SU-DHL-6 (cell line): Measurements from ENCODE around the gene FLRT2.

Experiments
- H2AFZ ChIP-seq: fragments of 200-600 bp; sonication (generic); 2 replicates; pipeline ENCODE4 v1.6.1; 2014; ENCODE audit warnings: low read depth, mild to moderate bottlenecking, moderate library complexity, mixed read lengths, antibody characterized with exemption, low read length; ENCODE audit not compliant: severe bottlenecking
- H3F3A ChIP-seq: fragments of 200-600 bp; shearing (Covaris generic); 2 replicates; pipeline ENCODE4 v1.6.0; 2016; ENCODE audit warnings: antibody characterized with exemption, mild to moderate bottlenecking; ENCODE audit not compliant: insufficient read depth
- H3K27ac ChIP-seq: fragments of 200-600 bp; sonication (generic); 2 replicates; pipeline ENCODE4 v1.5.1; 2016; ENCODE audit warnings: low read depth, mild to moderate bottlenecking, low read length, moderate library complexity, mixed read lengths
- H3K27me3 ChIP-seq: fragments of 200-600 bp; sonication (generic), shearing (Covaris generic); 2 replicates; pipeline ENCODE4 v1.6.0; 2014; ENCODE audit warnings: mild to moderate bottlenecking, low read length
- H3K36me3 ChIP-seq: fragments of 200-600 bp; sonication (generic); 2 replicates; pipeline ENCODE4 v1.6.1; 2014; ENCODE audit warnings: mild to moderate bottlenecking, low read length, mixed read lengths
- H3K4me2 ChIP-seq: fragments of 300-600, 200-600 bp; shearing (Covaris generic), sonication (generic); 2 replicates; pipeline ENCODE4 v1.6.0; 2014; ENCODE audit warnings: low read length, low read depth, mild to moderate bottlenecking; ENCODE audit not compliant: poor library complexity, severe bottlenecking
- H3K4me3 ChIP-seq: fragments of 200-600 bp; sonication (generic); 2 replicates; pipeline ENCODE4 v1.5.1; 2014; ENCODE audit warnings: antibody characterized with exemption, low read length, mild to moderate bottlenecking, mixed read lengths; ENCODE audit not compliant: insufficient read depth, poor library complexity, severe bottlenecking
- H3K79me2 ChIP-seq: fragments of 200-600 bp; sonication (generic); 2 replicates; pipeline ENCODE4 v1.6.1; 2014; ENCODE audit warnings: mild to moderate bottlenecking, low read length, moderate library complexity; ENCODE audit not compliant: insufficient read depth
- H3K9ac ChIP-seq: fragments of 200-600 bp; sonication (generic); 2 replicates; pipeline ENCODE4 v1.7.0; 2014; ENCODE audit warnings: mild to moderate bottlenecking, low read length
- H3K9me2 ChIP-seq: fragments of 200-600 bp; sonication (generic); replicated peaks from 2 replicates; pipeline ENCODE4 v1.6.1; 2014; ENCODE audit warnings: low read length; ENCODE audit not compliant: insufficient read depth
- H3K9me3 ChIP-seq: fragments of 200-600 bp; sonication (generic); 2 replicates; pipeline ENCODE4 v1.6.1; 2014; ENCODE audit warnings: low read length, mixed read lengths; ENCODE audit not compliant: insufficient read depth
- H4K20me1 ChIP-seq: fragments of 200-600 bp; sonication (generic); 2 replicates; pipeline ENCODE4 v1.6.1; 2014; ENCODE audit warnings: low read depth, mild to moderate bottlenecking, antibody characterized with exemption, low read length, moderate library complexity, mixed read lengths
- EZH2phosphoT487 ChIP-seq: fragments of 200-600 bp; sonication (generic), shearing (Covaris generic); conservative IDR thresholded peaks from 2 replicates; pipeline ENCODE4 v1.6.1; 2018; ENCODE audit warnings: mild to moderate bottlenecking, antibody characterized with exemption, low read length, moderate library complexity, mixed read lengths
- TF ChIP-seq, protein P1 (sequence below): fragments of 200-600 bp; sonication (generic); IDR thresholded peaks from one replicate; pipeline ENCODE4 v1.5.1; 2017; ENCODE audit warnings: antibody characterized with exemption, mild to moderate bottlenecking, low read length, moderate library complexity; ENCODE audit not compliant: insufficient read depth, poor library complexity, severe bottlenecking

The FLRT2 gene

DNA sequence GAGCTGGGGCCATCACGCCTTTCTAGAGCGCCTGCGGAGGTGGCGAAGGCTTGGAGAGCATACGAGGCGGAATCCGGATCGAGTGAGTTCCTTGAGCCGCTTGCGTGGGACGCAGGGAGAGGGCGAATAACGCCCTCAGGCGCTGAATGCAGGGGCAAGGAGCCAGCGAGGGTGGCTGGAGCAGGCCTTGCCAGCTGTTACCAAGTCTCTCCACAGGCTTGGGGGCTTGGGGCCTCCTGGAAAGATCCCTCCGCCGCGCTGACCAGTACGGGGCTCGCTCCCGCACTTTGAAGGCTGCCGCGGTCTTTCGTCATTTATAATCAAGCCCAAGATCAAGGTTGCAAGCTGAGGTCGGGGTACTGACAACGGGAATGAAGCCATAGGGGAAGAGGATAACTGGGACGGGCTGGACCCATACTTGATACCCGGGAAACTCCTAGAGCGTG, 1.2 kb downstream of the FLRT2 start:
- H2AFZ ChIP-seq, result no peak overlapping the region
- H3K27me3 ChIP-seq, result no peaks in the 10 kb centered on the region
- H3K9me3 ChIP-seq, result no peaks in the 10 kb centered on the region
- H3K4me2 ChIP-seq, result no peak overlapping the region
- no peaks in the 10 kb centered on the region for H3F3A ChIP-seq
- H3K9ac ChIP-seq, result no peak overlapping the region
- TF ChIP-seq EZH2phosphoT487, result no peak
- TF ChIP-seq, protein P1, sequence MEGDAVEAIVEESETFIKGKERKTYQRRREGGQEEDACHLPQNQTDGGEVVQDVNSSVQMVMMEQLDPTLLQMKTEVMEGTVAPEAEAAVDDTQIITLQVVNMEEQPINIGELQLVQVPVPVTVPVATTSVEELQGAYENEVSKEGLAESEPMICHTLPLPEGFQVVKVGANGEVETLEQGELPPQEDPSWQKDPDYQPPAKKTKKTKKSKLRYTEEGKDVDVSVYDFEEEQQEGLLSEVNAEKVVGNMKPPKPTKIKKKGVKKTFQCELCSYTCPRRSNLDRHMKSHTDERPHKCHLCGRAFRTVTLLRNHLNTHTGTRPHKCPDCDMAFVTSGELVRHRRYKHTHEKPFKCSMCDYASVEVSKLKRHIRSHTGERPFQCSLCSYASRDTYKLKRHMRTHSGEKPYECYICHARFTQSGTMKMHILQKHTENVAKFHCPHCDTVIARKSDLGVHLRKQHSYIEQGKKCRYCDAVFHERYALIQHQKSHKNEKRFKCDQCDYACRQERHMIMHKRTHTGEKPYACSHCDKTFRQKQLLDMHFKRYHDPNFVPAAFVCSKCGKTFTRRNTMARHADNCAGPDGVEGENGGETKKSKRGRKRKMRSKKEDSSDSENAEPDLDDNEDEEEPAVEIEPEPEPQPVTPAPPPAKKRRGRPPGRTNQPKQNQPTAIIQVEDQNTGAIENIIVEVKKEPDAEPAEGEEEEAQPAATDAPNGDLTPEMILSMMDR, result no peak
- no peaks in the 10 kb centered on the region for H4K20me1 ChIP-seq
- no peaks in the 10 kb centered on the region for H3K9me2 ChIP-seq
- H3K4me3 ChIP-seq, result no peak overlapping the region
- no peaks in the 10 kb centered on the region for H3K79me2 ChIP-seq
- H3K27ac ChIP-seq, result no peak overlapping the region
- no peaks in the 10 kb centered on the region for H3K36me3 ChIP-seq

DNA sequence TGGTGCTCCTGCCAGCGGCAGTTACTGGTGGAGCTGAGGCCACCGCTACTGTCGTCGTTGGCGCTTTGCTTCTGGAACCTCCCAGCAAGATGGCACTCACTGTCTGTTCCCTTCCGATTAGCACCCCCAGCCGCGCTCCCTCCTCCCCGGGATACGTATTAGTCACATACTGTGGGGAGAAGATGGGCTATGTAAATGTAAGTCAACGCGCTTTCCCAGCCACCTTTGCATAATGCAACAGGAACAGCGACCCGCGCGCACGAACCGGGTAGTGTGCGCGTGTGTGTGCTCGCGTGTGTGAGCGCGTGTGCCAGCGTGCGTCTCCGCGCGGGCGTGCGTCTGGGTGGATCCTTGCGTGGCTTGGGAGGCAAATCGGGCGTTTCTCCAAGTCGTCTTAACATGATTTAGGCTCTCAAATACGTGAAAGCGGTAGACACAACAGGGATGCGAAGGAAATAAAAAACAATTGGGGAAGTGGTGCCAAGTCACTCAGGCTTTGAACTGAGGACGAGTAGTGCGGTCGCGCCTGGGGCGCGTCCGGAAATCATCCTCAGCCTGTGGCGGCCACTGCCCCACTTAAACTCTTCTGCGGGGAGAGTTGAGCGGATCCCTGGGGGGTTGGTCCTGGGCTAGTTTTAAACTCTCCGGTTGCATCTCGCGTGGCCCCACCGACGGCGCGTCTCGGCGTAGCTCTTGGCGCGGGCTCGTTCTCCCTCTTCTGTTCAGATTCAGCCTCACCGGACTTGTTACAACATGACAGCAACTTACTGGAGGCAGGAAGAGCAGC, 1.8 kb downstream of the FLRT2 start:
- Histone ChIP-seq H2AFZ (no peak overlapping the region), H3K27me3 (no peaks in the 10 kb centered on the region), H3K36me3 (no peaks in the 10 kb centered on the region), H3K27ac (no peak overlapping the region), H3K4me2 (no peak overlapping the region), H3K9me2 (no peaks in the 10 kb centered on the region), H3K9me3 (no peaks in the 10 kb centered on the region), H3K4me3 (no peak overlapping the region), H3K79me2 (no peaks in the 10 kb centered on the region), H3K9ac (no peak overlapping the region), H3F3A (no peaks in the 10 kb centered on the region), H4K20me1 (no peaks in the 10 kb centered on the region)
- TF ChIP-seq, protein P1, result no peak
- no peak for TF ChIP-seq EZH2phosphoT487

DNA sequence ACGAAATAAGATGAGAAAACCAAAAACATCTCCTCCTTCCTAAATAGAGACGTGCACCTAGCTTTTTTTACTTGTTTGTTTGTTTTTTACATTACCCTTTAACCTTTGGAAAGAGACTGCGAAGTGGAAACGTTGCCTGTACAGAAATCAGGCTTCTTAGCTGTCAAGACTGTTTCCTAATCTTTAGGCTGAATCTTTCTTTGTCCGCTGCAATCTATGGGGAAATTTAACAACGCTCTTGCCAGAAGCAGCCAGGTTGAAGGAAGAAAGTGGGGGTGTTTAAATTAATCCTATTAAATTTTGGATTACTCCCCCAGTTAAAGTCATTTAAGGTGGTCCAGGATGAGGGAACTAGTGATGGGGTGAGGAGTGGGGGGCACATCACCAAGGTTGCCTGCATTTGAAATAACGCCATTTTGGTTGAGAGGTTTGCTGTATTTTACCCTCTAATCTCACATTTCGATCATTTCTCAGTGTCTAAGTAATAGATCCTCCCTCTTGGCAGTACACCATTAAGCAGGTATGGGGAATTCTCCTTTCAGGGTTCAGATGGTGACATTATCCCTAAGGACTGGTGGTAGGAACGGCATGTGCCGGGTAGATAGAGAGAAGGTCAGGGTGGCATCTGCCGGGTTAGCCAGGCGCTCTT, 2.6 kb downstream of the FLRT2 start:
- no peaks in the 10 kb centered on the region for H3K36me3 ChIP-seq
- no peak overlapping the region for H3K4me2 ChIP-seq
- no peaks in the 10 kb centered on the region for H3K27me3 ChIP-seq
- no peaks in the 10 kb centered on the region for H3K9me2 ChIP-seq
- no peaks in the 10 kb centered on the region for H3F3A ChIP-seq
- TF ChIP-seq, protein P1, result no peak
- no peak for TF ChIP-seq EZH2phosphoT487
- no peaks in the 10 kb centered on the region for H3K9me3 ChIP-seq
- no peak overlapping the region for H3K9ac ChIP-seq
- H4K20me1 ChIP-seq, result no peaks in the 10 kb centered on the region
- no peak overlapping the region for H2AFZ ChIP-seq
- H3K79me2 ChIP-seq, result no peaks in the 10 kb centered on the region
- H3K4me3 ChIP-seq, result no peak overlapping the region
- no peak overlapping the region for H3K27ac ChIP-seq
